Endothelial cell of umbilical vein (primary cell): ENCODE data around the gene GALK2. TPM values are rescaled to one million over a fixed set of nuclear protein-coding genes. Genes with fewer than 3 reads are reported as not detected.

Experiments
- BruUV-seq: library from RNA; stranded (reverse); fragments of 400-500 nt; replicated peaks from 2 replicates; lab custom pipeline; 2021; lab: Mats Ljungman, UMichigan
- CTCF ChIA-PET: fragments of 300-600, 350-600 bp; sonication (Branson Sonifier 250); formaldehyde crosslinking; loops from one replicate; lab custom pipeline; 2021; ENCODE audit warnings: antibody characterized with exemption, inconsistent platforms; lab: Charles Lee
- POLR2A ChIA-PET: fragments of 300-600, 350-600 bp; sonication (Branson Sonifier 250); formaldehyde crosslinking; loops from one replicate; lab custom pipeline; 2021; ENCODE audit warnings: antibody characterized with exemption, inconsistent platforms; lab: Charles Lee
- DNase-seq: peaks from one replicate; pipeline ENCODE4 v3.0.0-alpha.2; 2011; ENCODE audit warnings: low read depth, low spot score
- FAIRE-seq: peaks from 2 replicates; lab custom pipeline; 2011; peaks lifted over from hg19 to GRCh38; lab: Jason Lieb, UNC
- H2AFZ ChIP-seq: 2 replicates; pipeline ENCODE4 v1.6.0; 2012; ENCODE audit warnings: low read depth, low read length, control low read depth, inconsistent platforms
- H3K27ac ChIP-seq: 2 replicates; pipeline ENCODE4 v1.5.1; 2011; ENCODE audit warnings: low read depth, mild to moderate bottlenecking, control low read depth, low read length, moderate library complexity; ENCODE audit not compliant: insufficient read depth
- H3K27me3 ChIP-seq, 2 experiments: 2 replicates each; pipeline versions ENCODE4 v1.6.0 to v1.6.1; 2011; ENCODE audit warnings: low read length in 2 of 2, mixed read lengths in 1 of 2; ENCODE audit not compliant: control insufficient read depth in 2 of 2, insufficient read depth in 2 of 2
- H3K36me3 ChIP-seq, 2 experiments: 2 replicates in 1 of 2; 3 replicates in 1 of 2; pipeline ENCODE4 v1.5.1; 2011; ENCODE audit warnings: low read length in 2 of 2, mild to moderate bottlenecking in 1 of 2, moderate library complexity in 1 of 2; ENCODE audit not compliant: control insufficient read depth in 2 of 2, insufficient read depth in 2 of 2; ENCODE audit errors: extremely low read depth in 1 of 2
- H3K4me1 ChIP-seq: 3 replicates; pipeline ENCODE4 v1.5.1; 2011; ENCODE audit warnings: mild to moderate bottlenecking, low read length; ENCODE audit not compliant: control insufficient read depth, insufficient read depth; ENCODE audit errors: extremely low read depth
- H3K4me2 ChIP-seq: 2 replicates; pipeline ENCODE4 v1.6.1; 2011; ENCODE audit warnings: low read length, control low read depth, mixed read lengths; ENCODE audit not compliant: insufficient read depth
- H3K4me3 ChIP-seq, 3 experiments: fragments of 200-600 bp in 1 of 3; sonication (generic), shearing (Covaris generic) in 1 of 3; replicated peaks in 1 of 3; 2 replicates each; pipeline ENCODE4 v1.5.1; 2011 to 2016; ENCODE audit warnings: control low read depth in 3 of 3, low read length in 3 of 3, mild to moderate bottlenecking in 2 of 3, inconsistent platforms in 1 of 3, low read depth in 1 of 3, moderate library complexity in 1 of 3; ENCODE audit not compliant: insufficient read depth in 1 of 3
- H3K79me2 ChIP-seq: 2 replicates; pipeline ENCODE4 v1.6.0; 2012; ENCODE audit warnings: low read length, inconsistent platforms; ENCODE audit not compliant: control insufficient read depth, insufficient read depth
- H3K9ac ChIP-seq: replicated peaks from 2 replicates; pipeline ENCODE3; 2011; ENCODE audit warnings: low read length, control low read depth; ENCODE audit not compliant: insufficient read depth; ENCODE audit errors: extremely low read depth
- H3K9me1 ChIP-seq: replicated peaks from 3 replicates; pipeline ENCODE4 v1.6.0; 2011; ENCODE audit warnings: mild to moderate bottlenecking, low read length; ENCODE audit not compliant: control insufficient read depth, insufficient read depth; ENCODE audit errors: extremely low read depth
- H3K9me3 ChIP-seq: replicated peaks from 2 replicates; pipeline ENCODE4 v1.5.1; 2012; ENCODE audit warnings: low read length, inconsistent platforms; ENCODE audit not compliant: control insufficient read depth, insufficient read depth
- H4K20me1 ChIP-seq: replicated peaks from 2 replicates; pipeline ENCODE3; 2011; ENCODE audit warnings: mild to moderate bottlenecking, low read length; ENCODE audit not compliant: control insufficient read depth, insufficient read depth; ENCODE audit errors: extremely low read depth
- EZH2 ChIP-seq: IDR thresholded peaks from 2 replicates; pipeline ENCODE4 v1.6.1; 2012; ENCODE audit warnings: borderline replicate concordance, low read depth, mild to moderate bottlenecking, moderate library complexity, low read length, inconsistent platforms; ENCODE audit not compliant: severe bottlenecking
- FOS ChIP-seq: IDR thresholded peaks from 2 replicates; pipeline ENCODE4 v1.6.1; 2011; ENCODE audit warnings: mild to moderate bottlenecking, low read length, moderate library complexity, borderline replicate concordance; ENCODE audit not compliant: insufficient read depth
- GATA2 ChIP-seq: IDR thresholded peaks from 2 replicates; pipeline ENCODE4 v1.7.0; 2011; ENCODE audit warnings: low read depth, mild to moderate bottlenecking, moderate library complexity, mixed read lengths, low read length; ENCODE audit not compliant: insufficient read length, insufficient read depth
- JUN ChIP-seq: IDR thresholded peaks from 2 replicates; pipeline ENCODE4 v1.6.1; 2011; ENCODE audit warnings: borderline replicate concordance, low read depth; ENCODE audit not compliant: insufficient read length, insufficient read depth
- MYC ChIP-seq: IDR thresholded peaks from one replicate; pipeline ENCODE4 v1.6.1; 2011; ENCODE audit warnings: mild to moderate bottlenecking, low read depth, low read length
- POLR2A ChIP-seq: IDR thresholded peaks from 2 replicates; pipeline ENCODE4 v1.6.1; 2012; ENCODE audit warnings: low read depth, mild to moderate bottlenecking, control low read depth, low read length
- POLR2AphosphoS5 ChIP-seq: IDR thresholded peaks from 2 replicates; pipeline ENCODE4 v1.6.1; 2012; ENCODE audit warnings: low read depth, mild to moderate bottlenecking, control low read depth, low read length, moderate library complexity; ENCODE audit not compliant: insufficient read depth
- dilution Hi-C: fragments of 300-500 bp; cut with MboI; formaldehyde crosslinking; loops from one replicate; pipeline ENCODE4 v1.15.0; 2019; ENCODE audit warnings: low sequenced_read_pairs; ENCODE audit not compliant: extremely low pct_ligation_motif_present
- intact Hi-C: fragments of 100-400 bp; cut with micrococcal nuclease; formaldehyde crosslinking; loops from one replicate; pipeline ENCODE4 v1.10.0; 2022
- polyA plus RNA-seq, 4 experiments: library from polyadenylated mRNA; depleted of rRNA in 3 of 4; stranded (reverse) in 3 of 4; unstranded in 1 of 4; fragments of >200 nt; gene quantifications; 2 replicates each; pipeline versions ENCODE4 v1.2.1 to v1.2.3, GENCODE V29; 2011 to 2012; ENCODE audit warnings: missing spikeins in 1 of 4
- total RNA-seq: library from RNA; stranded (reverse); gene quantifications from 2 replicates; pipeline ENCODE4 v1.2.3, GENCODE V29; 2021
- TF ChIP-seq, protein P1 (sequence below), 2 donors: IDR thresholded peaks; 1 replicate in 1 of 2; 2 replicates in 1 of 2; pipeline ENCODE4 v1.5.1; 2011; ENCODE audit warnings: low read length in 2 of 2, mild to moderate bottlenecking in 2 of 2, moderate library complexity in 2 of 2, control low read depth in 1 of 2, inconsistent platforms in 1 of 2, low read depth in 1 of 2; ENCODE audit not compliant: insufficient read depth in 1 of 2; ENCODE audit errors: extremely low read depth in 1 of 2
- TF ChIP-seq, protein P2 (sequence below): IDR thresholded peaks from 2 replicates; pipeline ENCODE4 v1.6.1; 2011; ENCODE audit not compliant: insufficient read depth, insufficient read length

The GALK2 gene
- total and polyA plus RNA-seq, 2 donors (not counting 3 experiments of a cell fraction or from before 2014, with no cell fraction given), result 19.9 to 31.3 TPM

DNA sequence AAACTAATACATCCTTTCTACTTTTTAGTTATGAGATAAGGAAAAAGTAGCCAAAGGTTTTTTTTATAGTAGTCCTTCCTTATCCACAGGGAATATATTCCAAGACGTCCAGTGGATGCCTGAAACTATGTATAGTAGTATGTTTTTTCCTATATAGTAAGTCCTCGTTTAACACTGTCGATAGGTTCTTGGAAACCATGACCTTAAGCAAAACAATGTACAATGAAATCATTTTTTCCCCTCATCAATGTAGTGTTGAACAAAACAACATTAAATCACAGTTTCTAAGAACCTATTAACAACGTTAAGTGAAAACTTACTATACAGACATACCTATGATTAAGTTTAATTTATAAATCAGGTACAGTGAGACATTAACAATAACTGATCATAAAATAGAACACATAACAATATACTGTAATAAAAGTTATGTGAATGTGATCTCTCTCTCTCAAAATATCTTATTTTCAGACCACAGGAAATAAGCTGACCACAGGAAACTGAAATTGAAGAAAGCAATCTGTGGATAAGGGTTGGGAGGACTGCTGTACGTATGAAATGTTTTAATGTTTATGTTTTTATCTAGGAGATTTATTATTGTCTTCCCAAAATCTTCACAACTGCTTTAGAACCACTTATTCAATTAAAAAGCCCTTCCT lies 35.2 kb upstream of the GALK2 start:
- Histone ChIP-seq H3K9ac (peak overlapping the region; percentile 74), H3K27me3 (no peaks in the 10 kb centered on the region), H3K9me1 (no peaks in the 10 kb centered on the region), H3K4me2 (peak overlapping the region; percentile 86), H3K27ac (peak overlapping the region; percentile 97), H3K9me3 (no peaks in the 10 kb centered on the region), H2AFZ (no peak overlapping the region), H4K20me1 (no peaks in the 10 kb centered on the region), H3K4me1 (peaks cover 50% of the 10 kb centered on the region), H3K79me2 (peaks cover 7% of the 10 kb centered on the region), H3K4me3 (no peak overlapping the region), H3K36me3 (peaks cover 0 to 17% of the 10 kb centered on the region in 2 experiments)
- CTCF ChIA-PET, result interaction anchor here (1.1 kb wide), 1 partner anchor 11 kb away, joined by 11 read pairs; no protein-coding TSS in a partner anchor
- BruUV-seq, result TSS peak; percentile 71
- POLR2A ChIA-PET, result no interaction called here
- peak; percentile 82 for DNase-seq
- dilution Hi-C loops, result no loop called here
- TF ChIP-seq GATA2, result peak; percentile 18
- no peak for TF ChIP-seq EZH2
- peak; percentile 57 for TF ChIP-seq JUN
- TF ChIP-seq, protein P1, sequence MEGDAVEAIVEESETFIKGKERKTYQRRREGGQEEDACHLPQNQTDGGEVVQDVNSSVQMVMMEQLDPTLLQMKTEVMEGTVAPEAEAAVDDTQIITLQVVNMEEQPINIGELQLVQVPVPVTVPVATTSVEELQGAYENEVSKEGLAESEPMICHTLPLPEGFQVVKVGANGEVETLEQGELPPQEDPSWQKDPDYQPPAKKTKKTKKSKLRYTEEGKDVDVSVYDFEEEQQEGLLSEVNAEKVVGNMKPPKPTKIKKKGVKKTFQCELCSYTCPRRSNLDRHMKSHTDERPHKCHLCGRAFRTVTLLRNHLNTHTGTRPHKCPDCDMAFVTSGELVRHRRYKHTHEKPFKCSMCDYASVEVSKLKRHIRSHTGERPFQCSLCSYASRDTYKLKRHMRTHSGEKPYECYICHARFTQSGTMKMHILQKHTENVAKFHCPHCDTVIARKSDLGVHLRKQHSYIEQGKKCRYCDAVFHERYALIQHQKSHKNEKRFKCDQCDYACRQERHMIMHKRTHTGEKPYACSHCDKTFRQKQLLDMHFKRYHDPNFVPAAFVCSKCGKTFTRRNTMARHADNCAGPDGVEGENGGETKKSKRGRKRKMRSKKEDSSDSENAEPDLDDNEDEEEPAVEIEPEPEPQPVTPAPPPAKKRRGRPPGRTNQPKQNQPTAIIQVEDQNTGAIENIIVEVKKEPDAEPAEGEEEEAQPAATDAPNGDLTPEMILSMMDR (IDR thresholded peaks at IDR 0.05; ENCODE audit: extremely low read depth in 1 of 2, insufficient read depth in 1 of 2, low read depth in 1 of 2, low read length in 2 of 2), result no peak
- TF ChIP-seq, protein P2, sequence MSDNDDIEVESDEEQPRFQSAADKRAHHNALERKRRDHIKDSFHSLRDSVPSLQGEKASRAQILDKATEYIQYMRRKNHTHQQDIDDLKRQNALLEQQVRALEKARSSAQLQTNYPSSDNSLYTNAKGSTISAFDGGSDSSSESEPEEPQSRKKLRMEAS, result no peak
- no peak for TF ChIP-seq POLR2AphosphoS5
- TF ChIP-seq MYC, result no peak
- no peak for TF ChIP-seq POLR2A
- no peak for TF ChIP-seq FOS
- intact Hi-C loops, result loop anchor here (5.0 kb wide), 1 partner anchor 568 kb away; no protein-coding TSS in a partner anchor
- peak; percentile 67 for FAIRE-seq
